Mesenchymal stem cell (in vitro differentiated cells and primary cell): ENCODE measurements around the gene TSEN15.
A peak's percentile ranks its signal among the peaks of the same experiment; 100 is the strongest.

Experiments used
- DNase-seq: peaks from one replicate; pipeline ENCODE4 v3.0.0-alpha.2; 2013
- H2AFZ ChIP-seq: one replicate; pipeline ENCODE4 v1.6.1; 2013; ENCODE audit warnings: low read depth, mild to moderate bottlenecking, control low read depth, inconsistent platforms, low read length, moderate library complexity
- H2AK5ac ChIP-seq: 2 replicates; pipeline ENCODE4 v1.6.1; 2013; ENCODE audit warnings: low read length, moderate library complexity, mild to moderate bottlenecking, inconsistent platforms; ENCODE audit not compliant: severe bottlenecking
- H2BK120ac ChIP-seq: one replicate; pipeline ENCODE4 v1.6.1; 2013; ENCODE audit warnings: low read depth, mild to moderate bottlenecking, inconsistent platforms, low read length, moderate library complexity
- H2BK12ac ChIP-seq, 2 experiments: one replicate each; pipeline ENCODE4 v1.6.1; 2013; ENCODE audit warnings: inconsistent platforms in 2 of 2, low read length in 2 of 2, mild to moderate bottlenecking in 2 of 2, moderate library complexity in 2 of 2, control low read depth in 1 of 2
- H2BK15ac ChIP-seq: one replicate; pipeline ENCODE4 v1.6.1; 2013; ENCODE audit warnings: mild to moderate bottlenecking, low read depth, inconsistent platforms; ENCODE audit not compliant: poor library complexity, severe bottlenecking
- H2BK5ac ChIP-seq: 2 replicates; pipeline ENCODE4 v1.6.1; 2013; ENCODE audit warnings: low read depth, mild to moderate bottlenecking, low read length, control low read depth, inconsistent platforms; ENCODE audit not compliant: poor library complexity, severe bottlenecking
- H3K14ac ChIP-seq, 2 experiments: one replicate each; pipeline ENCODE4 v1.6.1; 2013; ENCODE audit warnings: inconsistent platforms in 2 of 2, low read length in 2 of 2, control low read depth in 1 of 2, mild to moderate bottlenecking in 1 of 2, moderate library complexity in 1 of 2
- H3K18ac ChIP-seq, 2 experiments: one replicate each; pipeline ENCODE4 v1.6.1; 2013; ENCODE audit warnings: inconsistent platforms in 2 of 2, low read length in 2 of 2, control low read depth in 1 of 2, low read depth in 1 of 2, mild to moderate bottlenecking in 1 of 2
- H3K23ac ChIP-seq, 2 experiments: one replicate each; pipeline ENCODE4 v1.6.1; 2013; ENCODE audit warnings: inconsistent platforms in 2 of 2, low read length in 2 of 2, mild to moderate bottlenecking in 2 of 2, moderate library complexity in 2 of 2, control low read depth in 1 of 2
- H3K27ac ChIP-seq: 2 replicates; pipeline ENCODE4 v1.5.1; 2013; ENCODE audit warnings: mild to moderate bottlenecking, moderate library complexity, low read length, control low read depth, inconsistent platforms; ENCODE audit not compliant: poor library complexity, severe bottlenecking
- H3K27me3 ChIP-seq, 2 experiments: 2 replicates each; pipeline versions ENCODE4 v1.6.1 to v1.7.0; 2013; ENCODE audit warnings: low read length in 2 of 2, mild to moderate bottlenecking in 2 of 2, moderate library complexity in 2 of 2, control low read depth in 1 of 2, inconsistent platforms in 1 of 2; ENCODE audit not compliant: control insufficient read depth in 1 of 2, insufficient read depth in 1 of 2
- H3K36me3 ChIP-seq, 2 experiments: 2 replicates each; pipeline versions ENCODE4 v1.6.1 to v1.7.0; 2013; ENCODE audit warnings: low read length in 2 of 2, control low read depth in 1 of 2, inconsistent platforms in 1 of 2, low read depth in 1 of 2, mild to moderate bottlenecking in 1 of 2; ENCODE audit not compliant: insufficient read depth in 2 of 2, control insufficient read depth in 1 of 2
- H3K4ac ChIP-seq, 2 experiments: one replicate each; pipeline ENCODE4 v1.6.1; 2013; ENCODE audit warnings: inconsistent platforms in 2 of 2, low read length in 2 of 2, mild to moderate bottlenecking in 2 of 2, moderate library complexity in 2 of 2, control low read depth in 1 of 2, low read depth in 1 of 2
- H3K4me1 ChIP-seq: 2 replicates; pipeline ENCODE4 v1.6.1; 2013; ENCODE audit warnings: low read depth, low read length, control low read depth; ENCODE audit not compliant: control insufficient read depth, insufficient read depth
- H3K4me2 ChIP-seq: 2 replicates; pipeline ENCODE4 v1.6.1; 2013; ENCODE audit warnings: low read length, mild to moderate bottlenecking, inconsistent platforms; ENCODE audit not compliant: poor library complexity, severe bottlenecking
- H3K4me3 ChIP-seq, 2 experiments: 2 replicates each; pipeline versions ENCODE4 v1.5.1 to v1.7.0; 2013; ENCODE audit warnings: low read length in 2 of 2, mild to moderate bottlenecking in 2 of 2, control low read depth in 1 of 2, low read depth in 1 of 2; ENCODE audit not compliant: insufficient read depth in 1 of 2
- H3K79me1 ChIP-seq: replicated peaks from 2 replicates; pipeline ENCODE4 v1.6.1; 2013; ENCODE audit warnings: mild to moderate bottlenecking, control low read depth, low read length, inconsistent platforms; ENCODE audit not compliant: poor library complexity, severe bottlenecking
- H3K9ac ChIP-seq: 2 replicates; pipeline ENCODE4 v1.7.0; 2013; ENCODE audit warnings: mild to moderate bottlenecking, low read length, moderate library complexity
- H3K9me3 ChIP-seq: 2 replicates; pipeline ENCODE4 v1.7.0; 2013; ENCODE audit warnings: mild to moderate bottlenecking, low read length; ENCODE audit not compliant: control insufficient read depth
- H4K8ac ChIP-seq: one replicate; pipeline ENCODE4 v1.6.1; 2013; ENCODE audit warnings: inconsistent platforms, mild to moderate bottlenecking, low read length, moderate library complexity
- H4K91ac ChIP-seq: one replicate; pipeline ENCODE4 v1.6.1; 2013; ENCODE audit warnings: mild to moderate bottlenecking, low read length, inconsistent platforms
- WGBS: methylation state at CpG from one replicate; pipeline ENCODE4 v1.1.7; 2013; ENCODE audit warnings: mixed read lengths; 5-methylcytosine and 5-hydroxymethylcytosine counted together

TSEN15 gene

GRCh38 chr1:184032930-184033418, 18.6 kb upstream of the TSEN15 start:
- no peak overlapping the region for H3K4ac ChIP-seq
- no peak overlapping the region for H4K8ac ChIP-seq
- H4K91ac ChIP-seq, result no peak overlapping the region
- H2BK12ac ChIP-seq, result no peak overlapping the region
- no peak overlapping the region for H3K4me2 ChIP-seq
- no peaks in the 10 kb centered on the region for H3K36me3 ChIP-seq
- no peaks in the 10 kb centered on the region for H3K9me3 ChIP-seq
- H3K27me3 ChIP-seq, result peaks cover 6 to 18% of the 10 kb centered on the region in 2 experiments
- no peak overlapping the region for H3K18ac ChIP-seq
- H2AFZ ChIP-seq, result no peak overlapping the region
- no peak for DNase-seq
- no peak overlapping the region for H3K14ac ChIP-seq
- no peak overlapping the region for H3K4me3 ChIP-seq
- no peak overlapping the region for H3K27ac ChIP-seq
- no peak overlapping the region for H2BK5ac ChIP-seq
- no peak overlapping the region for H2AK5ac ChIP-seq
- over 99% methylated on average over 3 of the region's 3 CpGs for WGBS
- H2BK15ac ChIP-seq, result no peak overlapping the region
- no peak overlapping the region for H2BK120ac ChIP-seq
- H3K4me1 ChIP-seq, result peaks cover 14% of the 10 kb centered on the region
- no peak overlapping the region for H3K9ac ChIP-seq
- no peak overlapping the region for H3K23ac ChIP-seq
- no peaks in the 10 kb centered on the region for H3K79me1 ChIP-seq

- Histone ChIP-seq H2BK12ac (no peak overlapping the region), H2AK5ac (no peak overlapping the region), H3K4ac (no peak overlapping the region), H3K14ac (no peak overlapping the region), H3K9ac (no peak overlapping the region), H3K23ac (no peak overlapping the region), H3K4me2 (no peak overlapping the region), H3K36me3 (no peaks in the 10 kb centered on the region), H3K18ac (no peak overlapping the region), H2BK15ac (no peak overlapping the region), H4K91ac (no peak overlapping the region), H3K9me3 (no peaks in the 10 kb centered on the region), H3K27ac (no peak overlapping the region), H2BK120ac (no peak overlapping the region), H3K4me1 (peaks cover 14% of the 10 kb centered on the region), H2AFZ (no peak overlapping the region), H3K4me3 (no peak overlapping the region), H3K27me3 (peaks cover 6 to 18% of the 10 kb centered on the region in 2 experiments), H4K8ac (no peak overlapping the region), H2BK5ac (no peak overlapping the region), H3K79me1 (no peaks in the 10 kb centered on the region)
- no peak for DNase-seq
- WGBS, result 90% methylated on average over 2 of the region's 2 CpGs
Measured at GRCh38 chr1:184033711-184034167, 17.8 kb upstream of the TSEN15 start.

- Histone ChIP-seq H3K23ac (no peak overlapping the region), H3K36me3 (no peaks in the 10 kb centered on the region), H3K79me1 (no peaks in the 10 kb centered on the region), H2BK15ac (no peak overlapping the region), H3K9ac (no peak overlapping the region), H2BK12ac (no peak overlapping the region), H2AK5ac (no peak overlapping the region), H3K18ac (no peak overlapping the region), H3K27ac (no peak overlapping the region), H4K8ac (no peak overlapping the region), H3K9me3 (no peaks in the 10 kb centered on the region), H2AFZ (no peak overlapping the region), H2BK5ac (no peak overlapping the region), H4K91ac (no peak overlapping the region), H3K4me3 (no peak overlapping the region), H3K27me3 (peaks cover 6 to 24% of the 10 kb centered on the region in 2 experiments), H3K4ac (no peak overlapping the region), H3K4me1 (peaks cover 14% of the 10 kb centered on the region), H3K14ac (no peak overlapping the region), H2BK120ac (no peak overlapping the region), H3K4me2 (no peak overlapping the region)
- no peak for DNase-seq
- 98% methylated on average over 2 of the region's 2 CpGs for WGBS
Measured at GRCh38 chr1:184034761-184035379, 16.7 kb upstream of the TSEN15 start.

- Histone ChIP-seq H2AK5ac (no peak overlapping the region), H3K79me1 (no peaks in the 10 kb centered on the region), H3K23ac (peak overlapping the region in 1 of 2 experiments; percentile 48), H2BK5ac (no peak overlapping the region), H3K14ac (no peak overlapping the region), H2BK15ac (no peak overlapping the region), H2BK12ac (no peak overlapping the region), H3K4me2 (peak overlapping the region; percentile 96), H3K27ac (no peak overlapping the region), H3K18ac (peak overlapping the region in 1 of 2 experiments; percentile 67), H3K4me1 (peaks cover 14% of the 10 kb centered on the region), H4K91ac (no peak overlapping the region), H4K8ac (no peak overlapping the region), H3K36me3 (no peaks in the 10 kb centered on the region), H2BK120ac (no peak overlapping the region), H3K4me3 (peak overlapping the region; percentile 70 to 78), H3K4ac (no peak overlapping the region), H3K27me3 (peaks cover 6 to 24% of the 10 kb centered on the region in 2 experiments), H2AFZ (peak overlapping the region; percentile 57), H3K9me3 (no peaks in the 10 kb centered on the region), H3K9ac (no peak overlapping the region)
- DNase-seq, result no peak
- WGBS, result 27% methylated on average over 30 of the region's 31 CpGs
Measured at GRCh38 chr1:184035719-184036516, 15.6 kb upstream of the TSEN15 start.
